ENCODE data around the gene GCSH. TPM values are rescaled to one million over a fixed set of nuclear protein-coding genes. Genes with fewer than 3 reads are reported as not detected.

The GCSH gene
- total RNA-seq, 6 experiments from 2014 or later: 41.8 to 77.1 (median 52.4) TPM

DNA sequence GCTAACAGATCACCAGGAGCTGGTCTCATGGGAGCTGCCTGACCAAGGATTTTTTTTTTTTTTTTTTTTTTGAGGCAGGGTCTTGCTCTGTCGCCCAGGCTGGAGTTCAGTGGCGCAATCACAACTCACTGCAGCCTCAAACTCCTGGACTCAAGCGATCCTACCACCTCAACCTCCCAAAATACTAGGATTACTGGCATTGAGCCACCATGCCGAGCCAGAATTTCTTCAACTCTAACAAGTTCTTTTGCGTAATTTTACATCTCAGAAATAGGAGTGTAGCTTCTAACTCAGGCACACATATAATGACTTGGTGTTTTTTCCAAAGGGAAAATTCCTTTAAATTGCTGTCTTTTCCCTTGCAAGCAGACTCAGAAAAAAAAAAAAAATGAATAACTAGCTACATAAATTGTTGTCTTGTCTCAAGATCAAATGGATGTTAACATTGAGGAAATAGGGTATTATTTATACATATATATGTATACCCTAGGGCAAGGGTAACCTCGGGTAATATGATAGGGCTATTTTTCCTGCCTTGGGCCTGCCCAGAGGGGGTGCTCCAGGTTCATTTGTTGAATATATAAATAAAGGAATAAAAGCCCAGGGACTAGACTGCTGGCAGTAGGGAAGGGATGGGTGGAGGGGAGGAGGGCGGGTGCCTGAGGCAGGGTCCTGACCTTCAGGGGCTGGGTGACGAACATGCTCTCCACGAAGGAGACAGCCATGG, 42.8 kb upstream of the GCSH start:
- intact Hi-C loops (cut with DNase I): no loop called here
- Histone ChIP-seq H3K4me3 (no peak overlapping the region), H3K4me1 (peaks cover 0 to 7% (median 2%) of the 10 kb centered on the region in 4 donors), H3K36me3 (no peaks in the 10 kb centered on the region), H3K9me3 (no peaks in the 10 kb centered on the region), H3K27me3 (no peaks in the 10 kb centered on the region), H3K27ac (no peak overlapping the region)
- 59% methylated on average over 5 of the region's 9 CpGs for WGBS (ENCODE audit: insufficient coverage, low coverage, low lambda C conversion rate, missing lambda C conversion rate)
- no peak for DNase-seq
- ATAC-seq: no peak
- no peak for TF ChIP-seq POLR2A (IDR thresholded peaks at IDR 0.05)
- TF ChIP-seq, protein P1, sequence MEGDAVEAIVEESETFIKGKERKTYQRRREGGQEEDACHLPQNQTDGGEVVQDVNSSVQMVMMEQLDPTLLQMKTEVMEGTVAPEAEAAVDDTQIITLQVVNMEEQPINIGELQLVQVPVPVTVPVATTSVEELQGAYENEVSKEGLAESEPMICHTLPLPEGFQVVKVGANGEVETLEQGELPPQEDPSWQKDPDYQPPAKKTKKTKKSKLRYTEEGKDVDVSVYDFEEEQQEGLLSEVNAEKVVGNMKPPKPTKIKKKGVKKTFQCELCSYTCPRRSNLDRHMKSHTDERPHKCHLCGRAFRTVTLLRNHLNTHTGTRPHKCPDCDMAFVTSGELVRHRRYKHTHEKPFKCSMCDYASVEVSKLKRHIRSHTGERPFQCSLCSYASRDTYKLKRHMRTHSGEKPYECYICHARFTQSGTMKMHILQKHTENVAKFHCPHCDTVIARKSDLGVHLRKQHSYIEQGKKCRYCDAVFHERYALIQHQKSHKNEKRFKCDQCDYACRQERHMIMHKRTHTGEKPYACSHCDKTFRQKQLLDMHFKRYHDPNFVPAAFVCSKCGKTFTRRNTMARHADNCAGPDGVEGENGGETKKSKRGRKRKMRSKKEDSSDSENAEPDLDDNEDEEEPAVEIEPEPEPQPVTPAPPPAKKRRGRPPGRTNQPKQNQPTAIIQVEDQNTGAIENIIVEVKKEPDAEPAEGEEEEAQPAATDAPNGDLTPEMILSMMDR (IDR thresholded peaks at IDR 0.05): no peak

DNA sequence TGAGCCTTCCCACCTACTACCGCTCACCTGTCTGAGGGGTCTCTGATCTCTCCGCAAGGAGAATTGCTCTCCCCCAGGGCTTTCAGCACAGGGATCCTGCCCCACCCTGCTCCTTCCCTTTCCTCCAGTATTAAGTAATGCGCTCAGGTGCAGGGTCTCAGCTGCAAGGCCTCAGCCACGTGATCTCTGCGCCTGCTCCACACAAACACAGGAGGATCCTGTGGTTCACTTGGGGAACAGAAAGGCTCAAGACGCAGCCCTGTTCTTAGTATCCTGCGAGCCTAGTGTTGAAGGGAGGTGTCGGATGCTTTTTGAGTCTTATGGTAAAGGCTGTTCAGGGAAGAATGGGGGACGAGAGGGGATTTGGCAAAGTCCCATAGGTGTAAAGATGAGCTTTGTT, 41.6 kb upstream of the GCSH start:
- 84% methylated on average over 3 of the region's 9 CpGs for WGBS (ENCODE audit: insufficient coverage, low coverage, low lambda C conversion rate, missing lambda C conversion rate)
- Histone ChIP-seq H3K9me3 (no peaks in the 10 kb centered on the region), H3K27ac (no peak overlapping the region), H3K4me1 (peaks cover 0 to 7% (median 2%) of the 10 kb centered on the region in 4 donors), H3K36me3 (no peaks in the 10 kb centered on the region), H3K4me3 (no peak overlapping the region), H3K27me3 (no peaks in the 10 kb centered on the region)
- DNase-seq: no peak
- intact Hi-C loops (cut with DNase I): no loop called here
- no peak for ATAC-seq
- TF ChIP-seq, protein P1 (IDR thresholded peaks at IDR 0.05): no peak
- TF ChIP-seq POLR2A (IDR thresholded peaks at IDR 0.05): no peak

DNA sequence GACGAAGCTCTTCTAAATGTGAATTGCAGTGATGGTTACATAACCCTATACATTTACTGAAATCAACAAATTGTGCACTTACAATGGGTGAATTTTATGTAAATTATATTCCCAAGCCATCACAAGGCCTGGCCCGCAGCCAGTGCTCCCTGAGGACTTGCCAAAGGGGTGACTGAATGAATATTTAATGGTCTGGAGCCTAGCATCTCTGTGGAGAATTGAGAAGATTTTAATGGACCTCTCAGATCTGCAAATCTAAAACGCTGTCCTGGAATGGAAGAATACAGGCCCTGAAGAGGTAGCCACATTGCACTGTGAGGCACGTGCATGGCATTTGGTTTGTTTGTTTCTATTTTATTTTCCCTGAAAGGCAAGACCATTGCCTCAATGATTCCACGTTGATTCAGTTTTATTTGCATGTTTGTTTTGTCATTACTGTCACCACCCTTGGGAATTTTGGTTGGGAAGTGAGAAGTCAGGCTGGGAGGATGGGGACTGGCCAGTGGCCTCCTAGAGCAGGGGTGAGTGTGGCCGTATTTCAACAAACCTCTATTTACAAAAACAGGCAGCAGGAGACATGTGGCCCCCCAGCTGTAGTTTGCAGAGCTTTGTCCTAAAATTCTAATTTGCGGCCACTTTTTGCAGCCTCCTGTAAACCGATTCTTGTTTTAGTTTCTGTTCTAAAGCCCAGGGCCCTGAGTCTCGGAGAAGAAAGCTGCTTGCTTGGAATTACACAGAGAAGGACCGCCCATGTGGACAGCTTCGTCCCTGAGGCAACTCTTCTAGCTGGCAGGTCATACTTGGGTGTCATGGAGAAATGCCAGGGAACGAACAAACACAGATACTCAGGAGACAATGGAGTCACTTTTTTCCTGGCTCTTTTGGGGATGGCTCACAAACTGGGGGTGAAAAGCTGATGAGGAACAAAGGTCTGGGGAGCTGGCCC, 40.5 kb upstream of the GCSH start:
- WGBS (ENCODE audit: insufficient coverage, low coverage, low lambda C conversion rate, missing lambda C conversion rate): 51% methylated on average over 12 of the region's 12 CpGs
- no peak for TF ChIP-seq POLR2A (IDR thresholded peaks at IDR 0.05)
- TF ChIP-seq, protein P1 (IDR thresholded peaks at IDR 0.05): no peak
- no peaks in the 10 kb centered on the region for H3K36me3 ChIP-seq
- H3K27ac ChIP-seq: peak overlapping the region in 1 of 3 donors; percentile 17
- intact Hi-C loops (cut with DNase I): no loop called here
- peak; percentile 68 to 77 (median 70) for ATAC-seq
- peaks cover 0 to 7% (median 2%) of the 10 kb centered on the region in 4 donors for H3K4me1 ChIP-seq
- H3K4me3 ChIP-seq: no peak overlapping the region
- no peak for DNase-seq
- no peaks in the 10 kb centered on the region for H3K9me3 ChIP-seq
- H3K27me3 ChIP-seq: no peaks in the 10 kb centered on the region

DNA sequence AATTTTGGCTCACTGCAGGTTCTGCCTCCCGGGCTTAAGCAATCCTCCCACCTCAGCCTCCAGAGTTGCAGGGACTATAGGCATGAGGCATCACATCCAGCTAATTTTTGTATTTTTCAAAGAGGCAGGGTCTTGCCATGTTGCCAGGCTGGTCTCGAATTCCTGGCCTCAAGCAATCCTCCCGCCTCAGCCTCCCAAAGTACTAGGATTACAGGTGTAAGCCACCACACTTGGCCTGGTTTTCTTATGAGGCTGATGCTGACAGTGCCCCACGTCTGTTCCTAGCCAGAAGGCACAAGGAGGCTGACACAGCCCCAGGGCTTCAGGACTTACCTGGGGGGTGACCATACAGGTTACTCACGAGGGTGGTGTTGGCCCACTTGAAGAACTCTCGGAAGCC, 33.9 kb upstream of the GCSH start:
- ATAC-seq: no peak
- no peak for DNase-seq
- intact Hi-C loops (cut with DNase I): no loop called here
- no peaks in the 10 kb centered on the region for H3K9me3 ChIP-seq
- no peak overlapping the region for H3K4me3 ChIP-seq
- no peak overlapping the region for H3K27ac ChIP-seq
- H3K36me3 ChIP-seq: no peaks in the 10 kb centered on the region
- TF ChIP-seq, protein P1 (IDR thresholded peaks at IDR 0.05): no peak
- TF ChIP-seq POLR2A (IDR thresholded peaks at IDR 0.05): no peak
- no peaks in the 10 kb centered on the region for H3K4me1 ChIP-seq
- WGBS (ENCODE audit: insufficient coverage, low coverage, low lambda C conversion rate, missing lambda C conversion rate): 69% methylated on average over 4 of the region's 6 CpGs
- no peaks in the 10 kb centered on the region for H3K27me3 ChIP-seq
